ENCODE measurements around the gene GAGE12G. TPM values are rescaled to one million over a fixed set of nuclear protein-coding genes. Genes with fewer than 3 reads are reported as not detected.
"Not testable (repeated sequence)": the region's sequence is repeated elsewhere in the genome, so short reads cannot be mapped to it uniquely, and the experiment has no call there.

The GAGE12G gene
- total RNA-seq = not detected

DNA sequence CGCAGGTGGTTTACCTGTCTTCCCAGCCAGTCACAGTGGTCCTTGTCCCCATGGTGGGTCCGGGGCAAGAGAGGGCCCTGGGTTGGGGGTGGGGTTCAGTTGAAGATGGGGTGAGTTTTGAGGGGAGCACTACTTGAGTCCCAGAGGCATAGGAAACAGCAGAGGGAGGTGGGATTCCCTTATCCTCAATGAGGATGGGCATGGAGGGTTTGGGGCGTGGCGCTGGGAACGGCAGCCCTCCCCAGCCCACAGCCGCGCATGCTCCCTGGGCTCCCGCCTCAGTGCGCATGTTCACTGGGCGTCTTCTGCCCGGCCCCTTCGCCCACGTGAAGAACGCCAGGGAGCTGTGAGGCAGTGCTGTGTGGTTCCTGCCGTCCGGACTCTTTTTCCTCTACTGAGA is at the start of gene GAGE12G:
Gene GAGE12G (plus strand): TSS at position 301 of the 400 bp plus-strand sequence. CDS start 1,155 bp downstream, outside the sequence.
- DNase-seq (ENCODE audit: low read depth in 2 of 3, low spot score in 2 of 3) = not testable (repeated sequence)

- not testable (repeated sequence) for DNase-seq (ENCODE audit: low read depth in 2 of 3, low spot score in 2 of 3)
Measured at GRCh38 chrX:49531877-49532276, 38.3 kb upstream of the GAGE12G start, which contains the start of gene GAGE12C. Gene GAGE12C, plus strand, starts transcription at chrX:49532177. Its CDS starts 1,155 bp downstream, at chrX:49533332.

DNA sequence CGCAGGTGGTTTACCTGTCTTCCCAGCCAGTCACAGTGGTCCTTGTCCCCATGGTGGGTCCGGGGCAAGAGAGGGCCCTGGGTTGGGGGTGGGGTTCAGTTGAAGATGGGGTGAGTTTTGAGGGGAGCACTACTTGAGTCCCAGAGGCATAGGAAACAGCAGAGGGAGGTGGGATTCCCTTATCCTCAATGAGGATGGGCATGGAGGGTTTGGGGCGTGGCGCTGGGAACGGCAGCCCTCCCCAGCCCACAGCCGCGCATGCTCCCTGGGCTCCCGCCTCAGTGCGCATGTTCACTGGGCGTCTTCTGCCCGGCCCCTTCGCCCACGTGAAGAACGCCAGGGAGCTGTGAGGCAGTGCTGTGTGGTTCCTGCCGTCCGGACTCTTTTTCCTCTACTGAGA is 28.8 kb upstream of the GAGE12G start, which contains the start of gene GAGE12D:
Gene GAGE12D (plus strand): TSS at position 301 of the 400 bp plus-strand sequence. CDS start 1,155 bp downstream, outside the sequence.
- not testable (repeated sequence) for DNase-seq (ENCODE audit: low read depth in 2 of 3, low spot score in 2 of 3)

GRCh38 chrX:49550989-49551388 is 19.2 kb upstream of the GAGE12G start, which contains the start of gene GAGE12E:
Gene GAGE12E, plus strand, starts transcription at chrX:49551289. Its CDS starts 1,155 bp downstream, at chrX:49552444.
- not testable (repeated sequence) for DNase-seq (ENCODE audit: low read depth in 2 of 3, low spot score in 2 of 3)

GRCh38 chrX:49560542-49560941 is 9.7 kb upstream of the GAGE12G start, which contains the start of gene GAGE12F:
Gene GAGE12F, plus strand, starts transcription at chrX:49560842. Its CDS starts 1,155 bp downstream, at chrX:49561997.
- DNase-seq (ENCODE audit: low read depth in 2 of 3, low spot score in 2 of 3) = not testable (repeated sequence)

DNA sequence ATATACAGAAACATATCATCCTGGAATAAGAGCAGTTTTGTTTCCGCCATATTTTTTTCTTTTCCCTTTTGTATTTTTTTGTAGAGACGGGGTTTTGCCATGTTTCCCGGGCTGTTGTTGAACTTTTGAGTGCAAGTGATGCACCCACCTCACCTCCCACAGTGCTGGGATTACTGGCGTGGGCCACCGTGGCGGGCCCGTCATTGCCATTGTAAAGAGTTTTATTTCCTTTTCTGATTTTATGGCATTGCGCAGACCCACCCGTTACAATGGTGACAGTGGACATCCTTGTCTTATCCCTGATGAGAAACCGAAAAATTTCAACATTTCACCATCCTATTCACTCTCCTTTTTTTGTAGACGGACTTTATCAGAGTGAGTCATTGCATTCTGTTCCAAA is 1.5 kb upstream of the GAGE12G start:
- DNase-seq (ENCODE audit: low read depth in 2 of 3, low spot score in 2 of 3) = not testable (repeated sequence)

- not testable (repeated sequence) for DNase-seq (ENCODE audit: low read depth in 2 of 3, low spot score in 2 of 3)
Measured at GRCh38 chrX:49569152-49569551, 1.0 kb upstream of the GAGE12G start.

GRCh38 chrX:49579649-49580048 is 9.4 kb downstream of the GAGE12G start, which contains the start of gene GAGE12H:
Gene GAGE12H, plus strand, starts transcription at chrX:49579949. Its CDS starts 1,155 bp downstream, at chrX:49581104.
- not testable (repeated sequence) for DNase-seq (ENCODE audit: low read depth in 2 of 3, low spot score in 2 of 3)

GRCh38 chrX:49589196-49589595 is 19.0 kb downstream of the GAGE12G start, which contains the start of gene GAGE2A:
Gene GAGE2A, plus strand, starts transcription at chrX:49589496. Its CDS starts 1,155 bp downstream, at chrX:49590651.
- DNase-seq (ENCODE audit: low read depth in 2 of 3, low spot score in 2 of 3) = not testable (repeated sequence)

DNA sequence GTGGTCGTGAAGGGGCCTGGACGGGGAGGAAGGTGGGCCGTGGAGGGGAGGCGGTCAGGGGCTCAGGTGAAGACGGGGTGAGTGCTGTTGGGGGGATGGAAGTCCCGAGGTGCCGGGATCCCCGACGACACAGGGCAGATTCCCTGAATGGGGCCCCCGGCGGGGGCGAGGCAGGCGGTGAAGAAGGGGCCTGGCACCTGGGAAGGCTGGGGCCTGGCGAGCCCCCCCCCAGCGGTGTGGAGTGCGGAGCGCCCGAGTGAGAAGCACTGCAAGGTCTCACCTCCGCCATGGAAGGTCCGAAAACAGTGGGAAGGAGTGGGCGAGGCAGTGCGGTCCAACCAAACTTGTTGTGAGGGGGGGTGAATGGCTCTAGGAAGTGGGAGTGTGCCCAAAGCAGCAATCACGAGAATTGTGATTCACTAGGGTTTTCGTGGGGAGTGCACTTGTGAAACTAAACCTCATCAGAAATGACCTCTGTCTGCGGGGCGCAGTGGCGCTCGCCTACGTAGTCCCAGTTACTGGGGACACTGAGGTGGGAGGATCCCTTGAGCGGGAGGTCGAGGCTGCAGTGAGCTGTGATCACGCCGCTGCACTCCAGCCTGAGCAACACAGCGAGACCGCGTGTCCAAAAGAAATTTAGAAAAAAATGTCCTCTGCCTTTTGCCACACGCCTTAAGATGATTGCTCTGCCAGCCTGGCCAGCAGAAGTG is 19.7 kb downstream of the GAGE12G start:
- DNase-seq (ENCODE audit: low read depth in 2 of 3, low spot score in 2 of 3) = not testable (repeated sequence)

- DNase-seq (ENCODE audit: low read depth in 2 of 3, low spot score in 2 of 3) = not testable (repeated sequence)
Measured at GRCh38 chrX:49590488-49590887, 20.3 kb downstream of the GAGE12G start.

- not testable (repeated sequence) for DNase-seq (ENCODE audit: low read depth in 2 of 3, low spot score in 2 of 3)
Measured at GRCh38 chrX:49598720-49599119, 28.5 kb downstream of the GAGE12G start, which contains the start of gene GAGE1. Gene GAGE1, plus strand, starts transcription at chrX:49599020. Its CDS starts 1,155 bp downstream, at chrX:49600175.

GRCh38 chrX:49610718-49611310 is 40.6 kb downstream of the GAGE12G start:
- no peak for DNase-seq (ENCODE audit: low read depth in 2 of 3, low spot score in 2 of 3)

- no peak for DNase-seq (ENCODE audit: low read depth in 2 of 3, low spot score in 2 of 3)
Measured at GRCh38 chrX:49618574-49618973, 48.4 kb downstream of the GAGE12G start.

Small RNAs within 50 kb of the gene (small RNA-seq; reads per million reads assigned to genes)
- not detected for gene GAGE12B

Other genes starting within 250 kb of the GAGE12G start
- gene GAGE12J, start 248.4 kb upstream of the GAGE12G start, total RNA-seq = not detected
- not detected for gene GAGE13, start 238.8 kb upstream of the GAGE12G start, total RNA-seq
- not detected for gene GAGE12C, start 38.2 kb upstream of the GAGE12G start, total RNA-seq
- not detected for gene GAGE12D, start 28.7 kb upstream of the GAGE12G start, total RNA-seq
- not detected for gene GAGE12E, start 19.1 kb upstream of the GAGE12G start, total RNA-seq
- not detected for gene GAGE12F, start 9.6 kb upstream of the GAGE12G start, total RNA-seq
- gene GAGE12H, start 9.5 kb downstream of the GAGE12G start, total RNA-seq = not detected
- gene GAGE2A, start 19.1 kb downstream of the GAGE12G start, total RNA-seq = not detected
- gene GAGE1, start 28.6 kb downstream of the GAGE12G start, total RNA-seq = not detected
- gene PAGE1, start 125.6 kb downstream of the GAGE12G start, total RNA-seq = not detected